ENCODE data around the gene EDN3.

Gene EDN3

GRCh38 chr20:59320426-59320825 is 20.0 kb downstream of the EDN3 start:
- DNase-seq (ENCODE audit: insufficient read length, low spot score) (no peak), FAIRE-seq (no peak)
- TF ChIP-seq CTCF (IDR thresholded peaks at IDR 0.05; ENCODE audit: insufficient read depth, missing control alignments): no peak

- FAIRE-seq (no peak), DNase-seq (ENCODE audit: insufficient read length, low spot score) (no peak)
- no peak for TF ChIP-seq CTCF (IDR thresholded peaks at IDR 0.05; ENCODE audit: insufficient read depth, missing control alignments)
These were observed 20.6 kb downstream of the EDN3 start for GRCh38 chr20:59320854-59321647.

- TF ChIP-seq CTCF (IDR thresholded peaks at IDR 0.05; ENCODE audit: insufficient read depth, missing control alignments): no peak
- DNase-seq (ENCODE audit: insufficient read length, low spot score) (no peak), FAIRE-seq (no peak)
These were observed 21.7 kb downstream of the EDN3 start for GRCh38 chr20:59322081-59322480.

- DNase-seq (ENCODE audit: insufficient read length, low spot score) (no peak), FAIRE-seq (no peak)
- no peak for TF ChIP-seq CTCF (IDR thresholded peaks at IDR 0.05; ENCODE audit: insufficient read depth, missing control alignments)
These were observed 22.4 kb downstream of the EDN3 start for GRCh38 chr20:59322585-59323454.

GRCh38 chr20:59323731-59324130 is 23.3 kb downstream of the EDN3 start:
- no peak for TF ChIP-seq CTCF (IDR thresholded peaks at IDR 0.05; ENCODE audit: insufficient read depth, missing control alignments)
- no peak for DNase-seq (ENCODE audit: insufficient read length, low spot score)
- no peak for FAIRE-seq

GRCh38 chr20:59324521-59325141 is 24.2 kb downstream of the EDN3 start:
- no peak for TF ChIP-seq CTCF (IDR thresholded peaks at IDR 0.05; ENCODE audit: insufficient read depth, missing control alignments)

More at GRCh38 chr20:59324521-59325141, 24.2 kb downstream of the EDN3 start:
- DNase-seq (ENCODE audit: insufficient read length, low spot score): no peak
- FAIRE-seq: no peak

All from D721Med (cell line).